ENCODE data around the gene HUS1B.
A peak's percentile ranks its signal among the peaks of the same experiment; 100 is the strongest.
"Not testable (repeated sequence)": the region's sequence is repeated elsewhere in the genome, so short reads cannot be mapped to it uniquely, and the experiment has no call there.

Gene HUS1B

DNA sequence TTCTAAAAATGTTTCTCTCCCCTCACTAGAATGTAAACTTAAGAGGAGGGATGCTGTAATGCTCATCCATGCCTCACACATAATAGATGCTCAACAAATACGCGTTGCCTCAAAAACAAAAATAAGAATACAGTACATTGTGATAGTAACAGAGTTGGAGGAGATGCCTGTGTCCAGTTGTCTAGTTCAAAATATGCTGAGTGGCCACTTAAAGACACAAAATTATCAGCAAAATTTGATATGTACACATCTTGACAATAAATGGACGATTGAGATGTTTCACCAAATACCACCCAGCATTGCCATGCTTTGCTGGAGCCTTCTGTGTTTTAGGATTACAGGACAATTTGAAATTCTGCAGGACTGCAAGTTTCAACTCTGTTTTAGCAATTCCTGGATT is 43.6 kb upstream of the HUS1B start:
- TF ChIP-seq, protein P1, sequence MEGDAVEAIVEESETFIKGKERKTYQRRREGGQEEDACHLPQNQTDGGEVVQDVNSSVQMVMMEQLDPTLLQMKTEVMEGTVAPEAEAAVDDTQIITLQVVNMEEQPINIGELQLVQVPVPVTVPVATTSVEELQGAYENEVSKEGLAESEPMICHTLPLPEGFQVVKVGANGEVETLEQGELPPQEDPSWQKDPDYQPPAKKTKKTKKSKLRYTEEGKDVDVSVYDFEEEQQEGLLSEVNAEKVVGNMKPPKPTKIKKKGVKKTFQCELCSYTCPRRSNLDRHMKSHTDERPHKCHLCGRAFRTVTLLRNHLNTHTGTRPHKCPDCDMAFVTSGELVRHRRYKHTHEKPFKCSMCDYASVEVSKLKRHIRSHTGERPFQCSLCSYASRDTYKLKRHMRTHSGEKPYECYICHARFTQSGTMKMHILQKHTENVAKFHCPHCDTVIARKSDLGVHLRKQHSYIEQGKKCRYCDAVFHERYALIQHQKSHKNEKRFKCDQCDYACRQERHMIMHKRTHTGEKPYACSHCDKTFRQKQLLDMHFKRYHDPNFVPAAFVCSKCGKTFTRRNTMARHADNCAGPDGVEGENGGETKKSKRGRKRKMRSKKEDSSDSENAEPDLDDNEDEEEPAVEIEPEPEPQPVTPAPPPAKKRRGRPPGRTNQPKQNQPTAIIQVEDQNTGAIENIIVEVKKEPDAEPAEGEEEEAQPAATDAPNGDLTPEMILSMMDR (conservative IDR thresholded peaks at IDR 0.05), result no peak
- no peak overlapping the region for H3K27ac ChIP-seq

DNA sequence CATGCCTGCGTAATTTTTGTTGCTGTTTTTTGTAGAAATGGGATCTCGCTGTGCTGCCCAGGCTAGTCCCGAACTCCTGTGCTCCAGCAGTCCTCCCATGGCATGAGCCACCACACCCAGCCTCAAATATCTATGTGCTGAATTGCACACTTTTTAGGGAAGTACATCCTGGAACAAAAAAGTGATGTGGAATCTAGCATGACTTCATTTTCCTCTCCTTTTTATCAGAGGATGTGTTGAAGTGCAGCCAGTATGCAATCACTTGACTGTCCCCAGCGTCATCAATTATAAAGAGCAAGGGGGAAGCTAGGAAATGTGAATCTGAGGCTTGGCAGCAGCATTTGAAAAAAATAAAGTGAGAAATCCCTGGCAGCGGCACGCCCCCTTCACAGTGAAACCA is 42.4 kb upstream of the HUS1B start:
- no peak overlapping the region for H3K27ac ChIP-seq

DNA sequence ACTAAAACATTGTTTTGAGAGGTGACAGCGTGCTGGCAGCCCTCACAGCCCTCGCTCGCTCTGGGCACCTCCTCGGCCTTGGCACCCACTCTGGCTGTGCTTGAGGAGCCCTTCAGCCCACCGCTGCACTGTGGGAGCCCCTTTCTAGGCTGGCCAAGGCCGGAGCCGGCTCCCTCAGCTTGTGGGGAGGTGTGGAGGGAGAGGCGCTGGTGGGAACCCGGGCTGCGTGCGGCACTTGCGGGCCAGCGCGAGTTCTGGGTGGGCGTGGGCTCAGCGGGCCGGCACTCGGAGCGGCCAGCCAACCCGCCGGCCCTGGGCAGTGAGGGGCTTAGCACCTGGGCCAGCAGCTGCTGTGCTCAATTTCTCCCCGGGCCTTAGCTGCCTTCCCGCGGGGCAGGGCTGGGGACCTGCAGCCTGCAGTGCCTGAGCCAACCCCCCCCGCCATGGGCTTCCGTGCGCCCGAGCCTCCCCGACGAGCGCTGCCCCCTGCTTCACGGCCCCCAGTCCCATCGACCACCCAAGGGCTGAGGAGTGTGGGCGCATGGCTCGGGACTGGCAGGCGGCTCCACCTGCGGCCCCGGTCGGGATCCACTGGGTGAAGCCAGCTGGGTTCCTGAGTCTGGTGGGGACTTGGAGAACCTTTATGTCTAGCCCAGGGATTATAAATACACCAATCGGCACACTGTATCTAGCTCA is 37.7 kb upstream of the HUS1B start:
- H3K27ac ChIP-seq, result not testable (repeated sequence)

More for the DNA sequence above, 42.4 kb upstream of the HUS1B start:
- TF ChIP-seq, protein P1 (conservative IDR thresholded peaks at IDR 0.05), result no peak

GRCh38 chr6:693723-694009 is 36.8 kb upstream of the HUS1B start:
- TF ChIP-seq, protein P1 (conservative IDR thresholded peaks at IDR 0.05), result no peak
- H3K27ac ChIP-seq, result no peak overlapping the region

GRCh38 chr6:692858-693722 is 36.2 kb upstream of the HUS1B start, which contains the start of gene EXOC2:
Gene EXOC2, minus strand, starts transcription at chr6:693139. Its CDS starts 55,321 bp downstream, at chr6:637818.
- H3K27ac ChIP-seq, result peak within 1 kb of the TSS; percentile 33; the same call in 1 of the 2 replicates
- TF ChIP-seq, protein P1 (conservative IDR thresholded peaks at IDR 0.05), result no peak

GRCh38 chr6:692356-692851 is 35.5 kb upstream of the HUS1B start:
- TF ChIP-seq, protein P1 (conservative IDR thresholded peaks at IDR 0.05), result no peak
- peak overlapping the region; percentile 33; the same call in 1 of the 2 replicates for H3K27ac ChIP-seq

- no peak overlapping the region for H3K27ac ChIP-seq
- TF ChIP-seq, protein P1 (conservative IDR thresholded peaks at IDR 0.05), result no peak
Measured at GRCh38 chr6:689223-689622, 32.3 kb upstream of the HUS1B start.
